Mucosa of descending colon (tissue), 3 donors: ENCODE results near the gene AIMP2. TPM values are rescaled to one million over a fixed set of nuclear protein-coding genes. Genes with fewer than 3 reads are reported as not detected.
A peak's percentile ranks its signal among the peaks of the same experiment; 100 is the strongest.

Source experiments
- ATAC-seq: fragments of 200-7000 bp; cut with Tn5 transposase; one replicate; pipeline ENCODE4 v1.9.1; 2020; ENCODE audit warnings: mild to moderate bottlenecking, moderate library complexity
- DNase-seq, 3 donors: peaks; one replicate each; pipeline ENCODE4 v3.0.0-alpha.2; 2020
- H3K36me3 ChIP-seq: fragments of 200-600 bp; one replicate; pipeline ENCODE4 v1.8.0; 2021; ENCODE audit warnings: low read depth, mild to moderate bottlenecking
- H3K4me1 ChIP-seq: fragments of 200-600 bp; one replicate; pipeline ENCODE4 v1.8.0; 2021; ENCODE audit warnings: low read depth, mild to moderate bottlenecking
- H3K4me3 ChIP-seq: fragments of 200-600 bp; one replicate; pipeline ENCODE4 v1.8.0; 2021; ENCODE audit warnings: mild to moderate bottlenecking
- H3K9me3 ChIP-seq: fragments of 200-600 bp; one replicate; pipeline ENCODE4 v1.8.0; 2021; ENCODE audit warnings: mild to moderate bottlenecking
- intact Hi-C, 2 donors: fragments of 100-400 bp; cut with DNase I in 1 of 2; cut with micrococcal nuclease in 1 of 2; formaldehyde crosslinking; loops; one replicate each; pipeline versions ENCODE4 v1.11.0 to v1.11.1; 2022; cut with DNase I, micrococcal nuclease
- total RNA-seq, 3 donors: library from RNA; stranded (reverse); fragmentation: NEBNext Ultra II Directional in 2 of 3; extraction: Animal tissue kit (Norgen Biotek cat#: 25700) in 2 of 3; gene quantifications; one replicate each; pipeline versions ENCODE4 v1.2.1 to v1.2.4, GENCODE V29; 2021 to 2023
- TF ChIP-seq, protein P1 (sequence below): fragments of 200-600 bp; IDR thresholded peaks from one replicate; pipeline ENCODE4 v1.8.0; 2022; ENCODE audit warnings: antibody characterized with exemption, mild to moderate bottlenecking
- donor health status: DM: no; HTN: no; CAD: no; lungs with moderate emphysema.
- donor health status: DM: no; HTN: no; CAD: no.
- donor health status: DM: no; HTN: yes; CAD: no.

Gene AIMP2
- total RNA-seq, 3 donors from 2014 or later: 29.4 to 47.3 (median 36.7) TPM

DNA sequence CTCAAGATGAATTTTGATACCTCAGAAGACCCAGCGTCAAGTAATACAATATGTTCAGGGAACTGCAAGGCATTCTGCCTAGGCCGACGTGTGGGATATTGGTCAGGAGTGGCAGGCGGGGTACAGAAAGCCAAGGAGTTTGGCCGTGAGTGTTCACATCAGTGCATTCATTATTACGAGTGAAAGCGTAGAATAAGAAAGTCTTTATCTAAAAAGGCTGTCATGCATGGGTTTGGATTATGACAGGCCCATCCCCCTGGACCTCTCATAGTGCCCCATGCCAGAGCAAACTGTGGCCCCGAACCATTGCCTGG, 7.5 kb downstream of the AIMP2 start:
- ATAC-seq (no peak), DNase-seq (no peak)
- Histone ChIP-seq H3K36me3 (peaks cover 6% of the 10 kb centered on the region), H3K4me1 (peaks cover 10% of the 10 kb centered on the region), H3K4me3 (no peak overlapping the region), H3K9me3 (no peaks in the 10 kb centered on the region)
- intact Hi-C loops: no loop called here
- TF ChIP-seq, protein P1, sequence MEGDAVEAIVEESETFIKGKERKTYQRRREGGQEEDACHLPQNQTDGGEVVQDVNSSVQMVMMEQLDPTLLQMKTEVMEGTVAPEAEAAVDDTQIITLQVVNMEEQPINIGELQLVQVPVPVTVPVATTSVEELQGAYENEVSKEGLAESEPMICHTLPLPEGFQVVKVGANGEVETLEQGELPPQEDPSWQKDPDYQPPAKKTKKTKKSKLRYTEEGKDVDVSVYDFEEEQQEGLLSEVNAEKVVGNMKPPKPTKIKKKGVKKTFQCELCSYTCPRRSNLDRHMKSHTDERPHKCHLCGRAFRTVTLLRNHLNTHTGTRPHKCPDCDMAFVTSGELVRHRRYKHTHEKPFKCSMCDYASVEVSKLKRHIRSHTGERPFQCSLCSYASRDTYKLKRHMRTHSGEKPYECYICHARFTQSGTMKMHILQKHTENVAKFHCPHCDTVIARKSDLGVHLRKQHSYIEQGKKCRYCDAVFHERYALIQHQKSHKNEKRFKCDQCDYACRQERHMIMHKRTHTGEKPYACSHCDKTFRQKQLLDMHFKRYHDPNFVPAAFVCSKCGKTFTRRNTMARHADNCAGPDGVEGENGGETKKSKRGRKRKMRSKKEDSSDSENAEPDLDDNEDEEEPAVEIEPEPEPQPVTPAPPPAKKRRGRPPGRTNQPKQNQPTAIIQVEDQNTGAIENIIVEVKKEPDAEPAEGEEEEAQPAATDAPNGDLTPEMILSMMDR: no peak

DNA sequence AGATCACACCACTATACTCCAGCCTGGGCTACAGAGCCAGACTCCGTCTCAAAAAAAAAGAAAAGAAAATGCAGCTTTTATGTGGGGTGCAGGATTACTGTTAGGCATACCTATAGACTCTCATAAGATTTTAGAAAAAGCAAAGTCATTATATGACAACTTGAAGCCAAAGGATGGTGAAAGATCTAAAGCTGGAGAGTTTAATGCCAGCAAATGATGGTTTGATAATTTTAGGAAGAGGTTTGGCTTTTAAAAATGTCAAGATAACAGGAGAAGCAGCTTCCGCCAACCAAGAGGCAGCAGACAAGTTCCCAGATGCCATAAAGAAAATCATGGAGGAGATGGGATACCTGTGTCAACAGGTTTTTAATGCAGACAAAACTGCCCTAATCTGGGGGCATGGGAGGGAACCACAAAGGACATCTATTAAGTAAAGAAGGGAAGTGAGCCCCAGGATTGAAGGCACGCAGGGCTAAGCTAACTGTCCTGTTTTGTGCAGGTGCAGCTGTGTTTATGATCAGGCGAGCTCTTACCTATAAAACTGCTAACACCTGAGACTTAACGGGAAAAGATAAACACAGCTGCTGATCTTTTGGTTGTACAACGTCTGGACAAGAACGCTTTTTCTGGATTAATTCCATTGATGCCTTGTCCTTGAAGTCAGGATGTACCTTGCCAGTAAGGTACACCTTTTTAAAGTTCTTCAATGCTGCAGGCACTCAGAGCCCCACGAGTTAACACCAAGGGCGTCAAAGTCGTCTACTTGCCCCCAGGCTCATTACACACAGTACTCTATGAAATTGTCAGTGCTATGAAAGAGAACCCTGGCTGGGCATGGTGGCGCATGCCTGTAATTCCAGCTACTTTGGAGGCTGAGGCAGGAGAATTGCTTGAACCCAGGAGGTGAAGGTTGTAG, 11.6 kb downstream of the AIMP2 start:
- ATAC-seq (peak; percentile 59), DNase-seq (no peak)
- Histone ChIP-seq H3K4me3 (no peak overlapping the region), H3K36me3 (peaks cover 15% of the 10 kb centered on the region), H3K4me1 (peaks cover 13% of the 10 kb centered on the region), H3K9me3 (no peaks in the 10 kb centered on the region)
- TF ChIP-seq, protein P1: no peak
- intact Hi-C loops: no loop called here

DNA sequence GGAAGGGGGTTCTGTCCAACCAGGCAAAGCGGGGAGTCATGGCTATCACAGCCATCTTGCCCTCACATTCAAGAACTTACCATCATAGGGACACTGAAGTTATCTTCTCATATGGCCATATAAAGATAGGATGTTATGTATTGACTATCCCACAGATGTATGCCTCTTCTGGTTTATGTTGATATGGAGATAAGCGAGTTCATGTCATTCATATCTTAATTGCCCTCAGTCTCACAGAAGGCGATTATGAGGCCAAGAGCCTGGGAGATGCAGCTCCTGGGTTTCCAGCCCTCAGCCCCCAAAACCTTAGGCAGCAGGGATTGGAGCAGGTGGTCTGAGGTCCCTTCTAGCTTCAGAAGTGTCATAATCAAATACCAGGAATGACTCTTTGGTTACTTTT, 13.6 kb downstream of the AIMP2 start:
- no peak for ATAC-seq
- no peak overlapping the region for H3K4me3 ChIP-seq
- peaks cover 15% of the 10 kb centered on the region for H3K36me3 ChIP-seq
- TF ChIP-seq, protein P1: no peak
- intact Hi-C loops: no loop called here
- H3K9me3 ChIP-seq: no peaks in the 10 kb centered on the region
- peaks cover 30% of the 10 kb centered on the region for H3K4me1 ChIP-seq
- no peak for DNase-seq

DNA sequence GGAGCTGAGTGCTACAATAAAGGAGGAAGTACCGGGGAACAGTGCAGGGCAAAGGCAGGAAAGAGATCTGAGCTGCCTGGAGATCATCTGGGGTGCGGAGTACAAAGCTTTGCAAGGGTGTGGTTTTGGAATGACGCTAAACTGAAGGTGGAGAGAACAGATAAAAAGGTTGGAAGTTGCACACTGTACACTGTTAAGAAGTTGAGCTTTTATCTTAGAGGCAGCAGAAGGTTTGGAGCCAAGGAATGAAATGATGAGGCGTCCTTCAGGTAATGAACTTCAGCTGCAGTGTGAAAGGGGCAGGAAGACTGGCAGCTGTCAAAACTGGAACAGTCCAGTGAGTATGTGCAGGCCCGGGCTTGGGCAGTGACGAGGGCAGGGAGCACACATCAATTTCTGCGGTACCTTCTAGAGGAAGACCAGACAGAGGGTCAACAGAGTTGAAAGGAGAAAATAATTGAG, 14.9 kb downstream of the AIMP2 start:
- Histone ChIP-seq H3K9me3 (no peaks in the 10 kb centered on the region), H3K4me3 (no peak overlapping the region), H3K4me1 (peaks cover 35% of the 10 kb centered on the region), H3K36me3 (peaks cover 15% of the 10 kb centered on the region)
- DNase-seq: peak in 1 of 3 donors; percentile 42
- peak; percentile 67 for ATAC-seq
- intact Hi-C loops: no loop called here
- TF ChIP-seq, protein P1: no peak

DNA sequence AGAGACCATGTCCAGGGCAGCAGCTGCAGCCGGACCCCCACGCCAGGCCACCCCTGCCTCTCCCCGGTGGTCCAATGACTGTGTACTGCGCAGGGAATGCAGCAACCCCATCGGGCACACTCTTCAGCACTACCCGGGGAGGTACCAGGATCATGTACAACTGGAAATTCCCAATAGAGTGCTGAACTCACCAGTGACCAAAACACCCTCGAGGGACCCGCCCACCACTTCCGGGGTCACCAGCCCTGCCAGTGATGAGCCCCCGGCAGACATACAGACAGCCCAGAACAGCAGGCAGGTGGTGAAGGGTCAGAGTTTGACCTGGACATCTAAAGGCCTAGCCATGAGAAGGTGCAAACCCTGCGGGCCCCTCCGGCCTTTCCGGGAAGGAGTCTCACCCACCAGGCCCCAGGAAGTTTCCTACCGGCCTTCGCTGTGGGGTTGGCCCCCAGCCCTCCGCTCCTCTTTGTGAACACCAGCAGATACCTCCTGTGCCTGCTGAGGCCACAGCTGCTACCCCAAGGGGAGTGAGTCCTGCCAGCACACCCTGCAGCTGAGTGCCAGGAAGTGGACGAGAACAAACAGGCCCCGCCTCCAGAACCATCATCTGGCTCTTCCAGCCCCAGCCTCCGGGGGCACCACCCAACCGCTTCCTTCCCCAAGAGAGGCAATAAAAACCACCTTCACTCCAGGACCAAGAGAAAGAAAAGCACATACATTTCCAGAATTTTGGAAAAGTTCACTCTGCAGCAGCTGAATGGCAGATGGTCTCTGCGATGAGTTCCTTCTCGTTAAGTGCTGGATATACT, 17.1 kb downstream of the AIMP2 start:
- ATAC-seq: peak; percentile 95
- Histone ChIP-seq H3K4me3 (no peak overlapping the region), H3K36me3 (peaks cover 9% of the 10 kb centered on the region), H3K9me3 (no peaks in the 10 kb centered on the region), H3K4me1 (peaks cover 35% of the 10 kb centered on the region)
- TF ChIP-seq, protein P1: no peak
- peak; percentile 88 to 93 (median 90) for DNase-seq
- intact Hi-C loops: no loop called here
